ENCODE measurements around the gene TMEM81.

- no peak for TF ChIP-seq EZH2 (IDR thresholded peaks at IDR 0.05; ENCODE audit: insufficient read depth, poor library complexity, severe bottlenecking)
- no peak for TF ChIP-seq EZH2phosphoT487 (IDR thresholded peaks at IDR 0.05; ENCODE audit: insufficient read depth, low read depth)
Measured at GRCh38 chr1:205088341-205088740, 4.1 kb upstream of the TMEM81 start.

All from GM23248 (cell line).